Astrocyte of the spinal cord (primary cell): ENCODE data around the gene ARHGEF7.
A peak's percentile ranks its signal among the peaks of the same experiment; 100 is the strongest.

Experiments used
- DNase-seq: peaks from one replicate; pipeline ENCODE4 v3.0.0; 2011; ENCODE audit warnings: low read depth, low spot score
- H3K4me3 ChIP-seq: 2 replicates; pipeline ENCODE4 v1.5.1; 2011; ENCODE audit warnings: low read depth, mild to moderate bottlenecking, low read length, moderate library complexity
- in situ Hi-C: cut with HindIII; loops from 2 replicates; pipeline ENCODE4 v1.10.0; 2017; ENCODE audit warnings: low sequenced_read_pairs
- TF ChIP-seq, protein P1 (sequence below): IDR thresholded peaks from 2 replicates; pipeline ENCODE4 v1.5.1; 2012; ENCODE audit warnings: low read depth, mild to moderate bottlenecking, low read length, inconsistent platforms

ARHGEF7 gene

DNA sequence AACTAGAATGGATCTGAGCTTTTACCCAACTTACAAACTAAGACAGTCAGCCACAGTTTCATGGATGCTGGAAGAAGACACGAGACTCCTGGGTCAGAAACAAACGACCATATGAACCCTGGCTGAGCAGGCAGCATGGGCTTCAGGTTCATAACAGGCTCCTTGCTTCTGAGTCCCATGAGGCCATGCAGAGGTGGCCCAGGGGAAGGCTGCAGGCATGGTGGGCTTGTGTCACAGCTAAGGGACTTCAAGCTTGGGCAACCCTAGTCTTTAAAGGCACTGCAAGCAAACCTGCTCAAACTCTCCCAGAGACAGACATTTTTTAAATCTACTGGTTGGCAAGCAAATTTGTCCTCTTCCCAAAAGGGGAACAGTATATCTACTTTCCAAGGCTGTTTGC is 5.1 kb upstream of the ARHGEF7 start:
- in situ Hi-C loops: no loop called here
- DNase-seq: no peak
- no peak overlapping the region for H3K4me3 ChIP-seq
- TF ChIP-seq, protein P1, sequence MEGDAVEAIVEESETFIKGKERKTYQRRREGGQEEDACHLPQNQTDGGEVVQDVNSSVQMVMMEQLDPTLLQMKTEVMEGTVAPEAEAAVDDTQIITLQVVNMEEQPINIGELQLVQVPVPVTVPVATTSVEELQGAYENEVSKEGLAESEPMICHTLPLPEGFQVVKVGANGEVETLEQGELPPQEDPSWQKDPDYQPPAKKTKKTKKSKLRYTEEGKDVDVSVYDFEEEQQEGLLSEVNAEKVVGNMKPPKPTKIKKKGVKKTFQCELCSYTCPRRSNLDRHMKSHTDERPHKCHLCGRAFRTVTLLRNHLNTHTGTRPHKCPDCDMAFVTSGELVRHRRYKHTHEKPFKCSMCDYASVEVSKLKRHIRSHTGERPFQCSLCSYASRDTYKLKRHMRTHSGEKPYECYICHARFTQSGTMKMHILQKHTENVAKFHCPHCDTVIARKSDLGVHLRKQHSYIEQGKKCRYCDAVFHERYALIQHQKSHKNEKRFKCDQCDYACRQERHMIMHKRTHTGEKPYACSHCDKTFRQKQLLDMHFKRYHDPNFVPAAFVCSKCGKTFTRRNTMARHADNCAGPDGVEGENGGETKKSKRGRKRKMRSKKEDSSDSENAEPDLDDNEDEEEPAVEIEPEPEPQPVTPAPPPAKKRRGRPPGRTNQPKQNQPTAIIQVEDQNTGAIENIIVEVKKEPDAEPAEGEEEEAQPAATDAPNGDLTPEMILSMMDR: no peak

DNA sequence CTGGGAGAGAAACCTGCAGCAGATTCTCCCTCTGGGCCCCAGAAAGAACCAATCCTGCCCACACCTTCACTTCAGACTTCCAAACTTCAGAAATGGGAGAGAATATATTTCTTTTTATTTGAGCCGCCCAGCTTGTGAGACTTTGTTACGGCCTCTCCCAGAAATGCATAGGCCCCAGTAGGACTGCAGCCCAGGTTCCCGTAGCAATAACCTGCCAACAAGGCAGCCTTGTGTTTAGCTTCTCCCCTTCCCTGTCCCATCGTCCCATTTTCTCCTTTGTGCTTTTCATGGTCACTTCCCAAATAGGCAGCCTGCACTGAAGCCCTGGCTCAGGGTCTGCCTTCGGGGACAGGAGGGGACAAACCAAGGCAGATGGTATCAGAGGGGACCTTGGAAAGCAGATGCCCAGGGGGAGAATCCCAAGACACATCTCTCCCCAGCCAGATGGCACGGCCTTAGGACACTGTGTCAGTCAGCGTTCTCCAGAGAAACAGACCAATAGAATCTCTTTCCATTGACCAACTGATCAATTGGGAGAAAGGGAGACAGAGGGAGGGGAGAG is 3.7 kb upstream of the ARHGEF7 start:
- no peak overlapping the region for H3K4me3 ChIP-seq
- DNase-seq: no peak
- TF ChIP-seq, protein P1: no peak
- in situ Hi-C loops: no loop called here

DNA sequence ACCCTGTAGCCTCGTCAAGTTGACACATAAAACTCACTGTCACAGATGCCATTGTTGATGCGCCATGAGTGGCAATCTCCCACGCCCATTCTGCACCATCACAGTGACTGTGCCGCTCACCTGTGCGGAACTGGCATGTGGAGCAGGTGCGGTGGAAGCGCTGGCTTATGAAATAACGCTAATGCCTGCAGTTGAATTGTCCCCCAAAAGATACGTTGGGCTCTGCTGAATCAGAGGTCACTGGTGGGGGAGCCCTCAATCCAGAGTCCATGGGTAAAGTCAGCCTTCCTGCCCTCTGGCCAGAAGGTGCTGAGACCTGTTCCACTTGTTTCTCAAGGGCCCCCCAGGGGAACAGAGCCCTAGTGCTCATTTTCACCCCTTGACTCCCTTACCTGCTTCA is 2.9 kb upstream of the ARHGEF7 start:
- TF ChIP-seq, protein P1: no peak
- no peak for DNase-seq
- H3K4me3 ChIP-seq: no peak overlapping the region
- in situ Hi-C loops: no loop called here

DNA sequence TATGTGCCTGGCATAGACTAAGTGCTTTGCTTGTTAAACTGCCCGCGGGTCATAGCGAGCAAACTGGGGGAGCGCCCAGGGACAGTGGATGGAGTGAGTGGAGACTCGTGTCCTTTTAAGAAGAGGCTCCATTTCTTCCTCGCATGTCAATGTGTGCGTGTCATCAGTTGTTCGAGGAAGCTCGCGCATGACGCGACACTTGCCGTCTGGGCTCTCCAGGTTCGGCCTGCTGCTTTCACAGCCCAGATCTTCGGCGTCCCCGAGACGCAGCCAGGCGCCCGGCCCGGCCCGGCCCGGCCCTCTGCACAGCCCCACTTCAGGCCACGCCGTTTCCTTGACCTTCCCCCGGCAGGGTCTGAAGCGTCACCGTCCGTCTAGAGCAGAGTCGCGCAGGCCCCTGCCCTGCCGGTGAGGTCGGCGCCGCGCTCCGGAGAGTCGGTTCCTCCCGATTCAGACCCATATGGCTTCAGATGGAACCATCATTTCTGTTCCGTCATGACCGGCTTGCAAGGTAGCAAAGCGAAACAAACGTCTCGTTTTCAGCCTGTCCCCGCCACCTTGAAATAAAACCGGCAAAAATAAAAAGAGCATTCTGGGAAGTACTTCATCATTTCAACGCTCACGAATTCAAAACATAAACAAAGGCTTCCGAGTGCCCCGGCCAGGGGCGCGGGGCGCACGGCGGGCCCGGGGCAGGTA is 599 bp upstream of the ARHGEF7 start:
- TF ChIP-seq, protein P1: no peak
- DNase-seq: no peak
- in situ Hi-C loops: no loop called here
- peak overlapping the region; percentile 48 for H3K4me3 ChIP-seq

DNA sequence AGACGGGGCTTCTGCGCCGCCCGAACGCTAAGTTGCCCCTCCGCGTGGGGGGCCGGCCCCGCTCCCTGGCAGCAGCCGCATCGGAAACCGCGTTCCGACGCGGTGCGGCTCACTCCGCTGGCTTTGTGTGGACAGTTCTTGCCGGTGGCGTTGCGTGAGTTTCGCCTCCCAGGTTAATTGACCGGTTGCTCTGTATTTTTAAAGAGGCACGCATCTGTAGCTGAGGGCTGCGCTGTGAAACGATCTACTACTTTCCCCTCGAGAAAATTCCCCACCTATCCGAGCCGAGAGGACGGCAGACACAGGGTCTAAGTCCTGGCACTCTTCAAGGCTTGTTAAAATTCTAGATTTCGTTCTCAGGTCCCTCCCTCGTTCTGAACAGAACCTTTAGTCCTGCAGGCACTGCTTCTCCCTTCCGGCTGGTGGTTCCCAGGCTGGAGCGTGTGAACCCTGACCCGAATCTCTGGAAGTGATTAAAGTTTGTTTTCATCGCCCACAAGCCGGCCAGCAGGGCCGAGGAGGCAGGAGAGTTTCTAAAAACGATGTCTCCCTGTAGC is 933 bp downstream of the ARHGEF7 start:
- TF ChIP-seq, protein P1: no peak
- DNase-seq: peak; percentile 71
- in situ Hi-C loops: no loop called here
- peak overlapping the region; percentile 30 for H3K4me3 ChIP-seq

DNA sequence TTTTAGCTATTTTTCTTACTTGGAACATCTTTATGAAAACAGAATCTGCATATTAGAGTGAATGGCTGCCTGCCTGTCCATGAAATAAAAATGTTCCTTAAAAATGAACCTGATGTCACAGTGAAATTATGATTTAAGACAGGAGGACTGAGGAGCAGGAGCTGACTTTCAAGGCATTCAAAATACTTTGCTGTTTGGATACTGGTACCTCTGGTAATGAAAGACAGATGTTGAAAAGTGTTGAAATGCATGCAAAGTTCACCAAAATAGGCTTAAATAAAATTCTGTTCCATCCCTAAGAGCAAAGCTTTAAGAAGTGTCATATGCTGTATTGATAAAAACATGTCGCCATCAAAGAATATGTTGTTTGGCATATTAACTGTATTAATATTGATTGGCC is 1.7 kb downstream of the ARHGEF7 start:
- TF ChIP-seq, protein P1: no peak
- no peak for DNase-seq
- no peak overlapping the region for H3K4me3 ChIP-seq

More for the DNA sequence above, 1.7 kb downstream of the ARHGEF7 start:
- in situ Hi-C loops: no loop called here
